Measurements from ENCODE around the gene TMEM82. TPM values are rescaled to one million over a fixed set of nuclear protein-coding genes. Genes with fewer than 3 reads are reported as not detected.
"Not testable (repeated sequence)": the region's sequence is repeated elsewhere in the genome, so short reads cannot be mapped to it uniquely, and the experiment has no call there.

Gene TMEM82
- total RNA-seq, result 4.9 TPM

- DNase-seq (ENCODE audit: low spot score), result no peak
Measured at GRCh38 chr1:15742339-15742801, at the start of gene TMEM82. TSS of gene TMEM82 (plus strand) at chr1:15742499. CDS start at chr1:15742560, 61 bp downstream.

GRCh38 chr1:15693371-15693770 lies 48.9 kb upstream of the TMEM82 start:
- no peak for DNase-seq (ENCODE audit: low spot score)

- DNase-seq (ENCODE audit: low spot score), result no peak
Measured at GRCh38 chr1:15696956-15697521, 45.3 kb upstream of the TMEM82 start.

GRCh38 chr1:15698201-15698600 lies 44.1 kb upstream of the TMEM82 start:
- DNase-seq (ENCODE audit: low spot score), result no peak

GRCh38 chr1:15699321-15699720 lies 43.0 kb upstream of the TMEM82 start:
- not testable (repeated sequence) for DNase-seq (ENCODE audit: low spot score)

- DNase-seq (ENCODE audit: low spot score), result no peak
Measured at GRCh38 chr1:15700508-15700907, 41.8 kb upstream of the TMEM82 start.

- no peak for DNase-seq (ENCODE audit: low spot score)
Measured at GRCh38 chr1:15701784-15702183, 40.5 kb upstream of the TMEM82 start.

GRCh38 chr1:15702722-15703550 lies 39.4 kb upstream of the TMEM82 start:
- DNase-seq (ENCODE audit: low spot score), result peak; percentile 62

GRCh38 chr1:15703562-15703961 lies 38.7 kb upstream of the TMEM82 start:
- peak; percentile 69 for DNase-seq (ENCODE audit: low spot score)

GRCh38 chr1:15704526-15705183 lies 37.6 kb upstream of the TMEM82 start:
- no peak for DNase-seq (ENCODE audit: low spot score)

- DNase-seq (ENCODE audit: low spot score), result no peak
Measured at GRCh38 chr1:15705184-15705566, 37.1 kb upstream of the TMEM82 start.

- DNase-seq (ENCODE audit: low spot score), result no peak
Measured at GRCh38 chr1:15706751-15707150, 35.5 kb upstream of the TMEM82 start.

GRCh38 chr1:15707239-15707925 lies 34.9 kb upstream of the TMEM82 start:
- DNase-seq (ENCODE audit: low spot score), result no peak

GRCh38 chr1:15708486-15709137 lies 33.7 kb upstream of the TMEM82 start:
- DNase-seq (ENCODE audit: low spot score), result no peak

- DNase-seq (ENCODE audit: low spot score), result no peak
Measured at GRCh38 chr1:15709226-15709625, 33.1 kb upstream of the TMEM82 start.

- no peak for DNase-seq (ENCODE audit: low spot score)
Measured at GRCh38 chr1:15712168-15712567, 30.1 kb upstream of the TMEM82 start.

GRCh38 chr1:15714406-15715136 lies 27.7 kb upstream of the TMEM82 start:
- no peak for DNase-seq (ENCODE audit: low spot score)

GRCh38 chr1:15717418-15718125 lies 24.7 kb upstream of the TMEM82 start:
- no peak for DNase-seq (ENCODE audit: low spot score)

GRCh38 chr1:15718199-15718601 lies 24.1 kb upstream of the TMEM82 start:
- no peak for DNase-seq (ENCODE audit: low spot score)

- no peak for DNase-seq (ENCODE audit: low spot score)
Measured at GRCh38 chr1:15719381-15720120, 22.7 kb upstream of the TMEM82 start.
